Hepatocyte (in vitro differentiated cells): Measurements from ENCODE around the gene TPMT.

Experiments used
- CTCF ChIP-seq: fragments of 200-600 bp; sonication (generic); IDR thresholded peaks from 2 replicates; pipeline ENCODE4 v1.5.1; 2016; ENCODE audit warnings: antibody characterized with exemption, mild to moderate bottlenecking; ENCODE audit not compliant: poor library complexity
- EZH2 ChIP-seq: fragments of 200-600 bp; sonication (generic); IDR thresholded peaks from 2 replicates; pipeline ENCODE4 v1.6.1; 2016; ENCODE audit warnings: antibody characterized with exemption, mild to moderate bottlenecking, borderline replicate concordance

DNA sequence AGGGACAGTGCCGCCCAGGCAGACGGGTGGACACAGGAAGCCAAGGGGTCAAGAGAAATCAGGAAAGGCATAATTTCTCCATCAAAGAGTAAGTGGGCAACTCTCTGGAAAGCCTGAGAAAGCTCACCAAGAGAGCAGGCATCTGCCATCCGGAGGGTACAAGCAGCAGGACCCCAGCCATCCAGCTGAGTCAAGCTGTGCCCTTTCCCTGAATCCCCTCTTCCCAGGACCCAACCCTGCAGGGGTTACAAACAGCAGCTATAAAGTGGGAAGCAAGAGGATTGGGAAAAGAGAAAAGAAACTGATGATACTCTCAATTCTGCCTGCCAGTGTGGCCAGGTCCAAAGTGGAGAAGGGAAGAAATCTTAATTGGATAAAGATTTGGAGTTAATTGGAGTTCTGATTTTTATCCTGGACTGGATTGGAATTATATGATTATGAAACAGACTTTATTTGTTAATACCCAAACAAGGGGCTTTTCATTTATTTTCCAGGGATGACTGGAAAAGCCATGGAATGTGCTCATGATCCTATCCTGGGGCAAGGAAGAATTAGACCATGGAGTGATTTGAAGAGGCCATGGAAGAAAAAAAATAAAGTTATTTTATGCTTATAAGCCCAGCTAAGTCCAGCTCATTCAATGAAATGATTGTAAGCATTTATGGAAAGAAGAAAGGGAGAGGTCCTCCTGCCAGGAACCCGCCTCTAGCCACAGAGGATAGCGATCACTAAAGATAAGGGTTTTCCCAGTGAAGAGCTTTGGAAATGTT lies 67.3 kb downstream of the TPMT start:
- TF ChIP-seq CTCF = no peak
- no peak for TF ChIP-seq EZH2
